GM12873 (cell line): Measurements from ENCODE around the gene CEP112.

ENCODE experiments used
- CTCF ChIP-seq: IDR thresholded peaks from 2 replicates; pipeline ENCODE4 v1.5.1; 2012; ENCODE audit warnings: low read depth, mild to moderate bottlenecking, moderate library complexity, low read length, control low read depth; ENCODE audit not compliant: insufficient read depth; ENCODE audit errors: missing control alignments

CEP112 gene

GRCh38 chr17:65830356-65830755 lies 361.6 kb downstream of the CEP112 start:
- no peak for TF ChIP-seq CTCF

GRCh38 chr17:65824901-65825300 lies 367.0 kb downstream of the CEP112 start:
- no peak for TF ChIP-seq CTCF

GRCh38 chr17:65823713-65824112 lies 368.2 kb downstream of the CEP112 start:
- TF ChIP-seq CTCF, result no peak

GRCh38 chr17:65820811-65821210 lies 371.1 kb downstream of the CEP112 start:
- no peak for TF ChIP-seq CTCF

GRCh38 chr17:65820306-65820705 lies 371.6 kb downstream of the CEP112 start:
- no peak for TF ChIP-seq CTCF

- no peak for TF ChIP-seq CTCF
Observed at GRCh38 chr17:65819810-65820209, 372.1 kb downstream of the CEP112 start.

- no peak for TF ChIP-seq CTCF
Observed at GRCh38 chr17:65817951-65818350, 374.0 kb downstream of the CEP112 start.
